NCI-H446 (cell line): Measurements from ENCODE around the gene AGBL1.
"Not testable (repeated sequence)": the region's sequence is repeated elsewhere in the genome, so short reads cannot be mapped to it uniquely, and the experiment has no call there.

Experiments
- DNase-seq, 2 experiments: peaks; one replicate each; lab custom pipeline; 2025; lab: John Stamatoyannopoulos, UW

The AGBL1 gene

DNA sequence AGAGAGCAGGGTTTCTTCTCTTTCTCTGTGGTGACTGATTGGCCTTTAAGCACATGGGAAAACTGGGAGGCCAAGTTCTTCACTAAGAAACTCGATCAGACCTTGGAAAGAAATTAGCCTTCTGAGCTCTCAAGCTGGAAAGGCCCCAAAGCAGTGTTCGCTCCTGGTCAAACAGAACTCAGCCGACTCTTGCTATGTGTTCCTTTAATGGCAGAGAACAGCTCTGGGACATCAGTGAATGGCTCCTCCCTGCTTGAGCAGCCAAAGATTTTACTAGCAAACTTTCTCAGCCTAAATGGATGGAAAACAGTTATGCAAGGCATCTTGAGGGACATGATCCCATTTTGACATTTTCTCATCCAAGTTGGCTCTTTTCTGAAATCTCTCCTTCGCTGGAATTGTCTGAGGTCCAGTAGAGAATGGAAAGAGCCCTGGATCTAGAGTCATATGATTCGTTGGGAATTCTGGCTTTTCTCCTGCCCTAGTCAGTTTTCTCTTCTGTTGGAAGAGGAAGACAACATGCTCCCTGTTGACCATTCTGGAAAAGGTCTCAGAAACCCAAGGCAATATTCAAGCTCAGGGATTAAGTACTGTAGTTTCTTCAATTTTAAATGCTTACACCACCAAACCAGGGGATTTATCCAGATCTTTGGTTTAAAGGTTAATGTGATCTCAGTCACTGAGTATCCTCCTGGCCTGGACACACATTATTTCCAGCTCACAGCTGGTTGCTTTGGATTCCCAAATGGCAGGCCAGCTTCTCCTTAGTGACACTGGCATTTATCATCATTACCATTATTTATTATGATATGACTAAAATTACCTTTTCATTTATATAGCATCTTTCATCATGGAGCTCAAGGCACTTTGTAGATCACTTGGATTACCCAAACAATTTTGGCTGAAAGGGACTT, 319.6 kb downstream of the AGBL1 start:
- no peak for DNase-seq

DNA sequence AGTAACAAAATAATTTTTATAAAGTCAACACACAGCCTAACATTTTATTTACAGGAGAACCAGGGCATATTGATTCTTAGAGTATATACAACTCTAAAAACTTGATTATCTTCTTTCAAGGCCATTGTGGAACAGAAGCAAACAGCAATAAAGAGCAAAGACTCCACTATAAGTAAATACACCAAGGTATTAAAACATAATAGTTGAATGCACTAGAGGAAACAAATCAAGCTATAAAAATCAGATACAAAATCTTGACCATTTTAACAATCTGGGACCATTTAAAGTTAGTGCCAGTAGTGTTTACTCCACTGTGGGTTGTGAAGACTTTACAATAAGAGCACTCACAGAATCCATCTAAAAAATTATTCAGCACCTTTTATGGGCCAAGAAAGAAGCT, 323.6 kb downstream of the AGBL1 start:
- DNase-seq = no peak

DNA sequence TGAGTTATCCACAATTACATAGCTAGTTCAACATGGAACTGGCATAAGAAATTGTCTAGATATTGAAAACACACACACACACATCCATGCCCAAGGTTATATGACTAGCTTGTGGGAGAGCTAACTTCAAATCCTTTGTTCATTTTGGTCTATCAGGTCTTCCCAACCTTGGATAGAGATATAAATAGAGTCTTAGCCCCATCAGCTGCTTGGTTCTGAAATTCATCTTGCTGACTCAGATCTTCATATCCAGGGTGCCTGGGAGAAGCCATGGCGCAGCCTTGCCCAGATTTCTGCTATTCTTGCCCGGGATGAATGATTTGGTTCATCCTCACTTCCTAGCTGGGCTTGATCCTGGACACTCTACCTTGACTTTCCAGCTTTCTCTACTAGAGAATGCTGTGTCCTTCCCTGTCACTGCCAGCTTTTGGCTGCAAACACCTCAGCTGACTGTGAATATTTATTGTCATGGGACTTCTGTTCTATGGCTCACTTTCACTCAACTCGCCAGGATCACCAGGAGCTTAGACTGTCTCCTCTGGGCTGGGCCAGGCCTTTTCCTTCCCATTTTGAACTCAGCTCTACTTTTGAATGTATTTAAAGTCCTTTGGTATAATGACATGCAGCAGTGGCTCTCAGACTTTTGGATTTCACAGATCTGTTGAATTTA, 324.4 kb downstream of the AGBL1 start:
- DNase-seq = no peak

DNA sequence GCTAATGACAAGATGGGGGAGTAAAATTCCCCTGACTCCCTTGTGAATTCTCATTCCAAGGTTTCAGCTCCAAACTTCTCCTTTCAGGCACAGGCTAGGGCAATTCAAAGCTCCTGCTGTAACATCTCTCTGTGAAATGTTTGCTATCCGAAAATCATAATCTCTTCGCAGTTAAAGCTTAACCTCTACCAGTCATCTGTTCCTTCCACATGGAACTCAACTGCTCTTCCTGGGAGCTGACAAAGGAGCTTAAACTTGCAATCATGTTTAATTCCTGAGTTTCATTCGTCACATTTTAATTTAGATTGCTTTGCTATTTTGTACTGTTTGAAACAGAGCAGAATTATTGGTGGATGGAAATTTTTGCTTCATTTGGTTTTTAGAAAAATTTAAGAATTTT, 328.6 kb downstream of the AGBL1 start:
- DNase-seq = no peak

DNA sequence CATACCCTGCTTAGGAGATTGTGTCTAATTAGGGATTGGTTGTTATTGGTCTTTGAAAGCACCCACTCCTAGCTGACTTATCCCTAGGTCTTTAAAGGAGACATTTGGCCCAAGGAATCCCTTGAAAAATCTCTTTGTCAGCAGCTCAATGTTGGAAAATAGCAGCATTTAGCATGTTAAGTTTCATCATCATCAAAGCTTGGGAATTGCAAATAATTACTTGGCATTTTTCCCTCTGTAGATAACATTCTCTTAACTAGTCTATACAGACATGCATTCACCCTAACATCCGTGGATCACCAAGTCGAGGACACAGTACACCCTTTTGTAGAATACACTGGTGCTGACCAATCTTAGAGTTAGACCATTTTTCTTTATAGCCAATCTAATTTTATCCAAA, 332.2 kb downstream of the AGBL1 start:
- DNase-seq = no peak

DNA sequence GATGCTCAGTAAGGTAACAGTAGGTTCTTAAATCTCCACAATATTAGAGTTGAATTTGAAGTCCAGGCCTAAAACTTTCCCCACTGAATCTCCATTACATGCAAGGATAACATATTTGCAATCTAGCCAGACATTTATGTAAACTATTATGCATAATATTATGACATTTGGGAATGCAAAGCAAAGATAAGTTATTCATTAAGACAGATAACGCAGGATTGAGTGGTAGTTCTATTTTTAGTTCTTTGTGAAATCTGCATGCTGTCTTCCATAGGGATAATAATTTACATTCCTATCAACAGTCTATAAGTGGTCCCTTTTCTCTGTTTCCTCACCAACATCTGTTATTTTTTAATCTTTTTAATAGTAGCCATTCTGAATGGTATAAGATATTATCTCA, 333.5 kb downstream of the AGBL1 start:
- no peak for DNase-seq

DNA sequence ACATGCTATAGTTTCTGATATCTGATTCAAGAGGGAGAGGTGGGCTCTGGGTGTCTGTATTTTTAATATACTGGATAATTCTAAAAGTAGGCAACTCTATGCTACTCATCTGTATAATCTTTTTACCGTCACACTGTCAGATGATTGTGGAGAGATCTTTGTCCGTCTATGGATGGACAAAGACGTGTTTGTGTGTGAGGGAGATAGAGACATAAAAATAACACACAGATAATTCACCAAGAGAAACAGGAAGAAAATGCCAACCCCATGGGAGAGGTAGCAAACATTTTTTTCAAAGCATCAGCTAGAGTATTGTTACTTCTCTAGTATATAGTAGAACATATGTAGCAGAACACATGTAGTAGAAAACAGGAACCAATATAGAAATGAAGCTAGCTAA, 346.1 kb downstream of the AGBL1 start:
- DNase-seq = no peak

DNA sequence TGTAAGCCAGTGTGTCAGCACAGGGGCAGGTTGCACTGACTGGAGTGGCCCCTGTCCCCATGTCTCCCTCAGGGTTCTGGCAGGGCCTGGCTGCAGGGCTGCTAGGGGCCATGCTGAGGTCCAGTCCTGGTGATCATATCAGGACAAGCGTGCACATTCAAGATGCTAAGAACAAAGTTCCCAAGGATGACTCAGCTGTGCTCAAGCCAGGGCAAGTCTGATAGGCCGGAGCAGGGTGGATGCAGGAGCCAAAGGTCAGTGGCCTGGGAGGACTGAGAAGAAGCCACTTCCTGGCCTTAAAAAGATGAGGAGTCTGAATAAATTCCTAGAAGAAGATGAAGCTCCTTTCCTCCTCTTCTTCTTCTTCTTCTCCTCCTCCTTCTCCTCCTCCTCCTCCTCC, 353.2 kb downstream of the AGBL1 start:
- DNase-seq = no peak

DNA sequence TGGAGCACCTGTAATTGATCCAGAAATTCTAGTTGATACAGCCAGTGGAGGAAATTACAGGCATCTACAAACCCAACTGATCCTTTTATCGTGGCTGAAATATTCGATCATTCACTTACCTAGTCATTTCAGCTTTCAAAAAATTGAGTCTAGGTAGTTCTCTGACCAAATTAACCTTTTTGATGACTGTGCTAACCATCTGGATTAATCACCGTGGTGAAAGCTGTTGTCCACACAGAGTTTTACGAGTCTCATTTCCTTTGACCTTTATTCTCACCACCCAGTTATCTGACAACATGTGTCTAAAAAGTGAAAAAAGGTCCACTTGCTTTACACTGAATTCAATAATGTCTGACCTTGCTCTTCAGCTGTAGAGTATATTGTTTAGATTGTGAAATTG, 354.3 kb downstream of the AGBL1 start:
- DNase-seq = no peak

DNA sequence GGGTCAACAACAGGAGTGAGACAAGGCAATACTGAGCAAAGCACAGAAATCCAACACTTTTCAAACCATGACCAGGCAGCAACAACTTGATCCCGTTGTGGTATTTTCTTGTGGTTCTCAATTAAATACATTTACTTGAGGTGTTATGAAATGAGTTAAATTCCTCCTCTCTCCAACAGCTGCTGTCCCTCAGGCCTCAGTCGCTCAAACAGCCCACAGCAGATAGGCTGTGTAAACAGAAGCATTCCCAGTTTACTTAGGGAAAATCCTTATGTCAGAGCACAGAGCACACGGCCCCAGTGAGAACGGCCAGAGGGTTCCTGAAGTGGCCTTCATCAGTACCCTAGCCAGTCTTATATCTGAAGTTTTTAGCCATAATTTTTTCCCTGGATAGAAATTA, 359.9 kb downstream of the AGBL1 start:
- DNase-seq = no peak

DNA sequence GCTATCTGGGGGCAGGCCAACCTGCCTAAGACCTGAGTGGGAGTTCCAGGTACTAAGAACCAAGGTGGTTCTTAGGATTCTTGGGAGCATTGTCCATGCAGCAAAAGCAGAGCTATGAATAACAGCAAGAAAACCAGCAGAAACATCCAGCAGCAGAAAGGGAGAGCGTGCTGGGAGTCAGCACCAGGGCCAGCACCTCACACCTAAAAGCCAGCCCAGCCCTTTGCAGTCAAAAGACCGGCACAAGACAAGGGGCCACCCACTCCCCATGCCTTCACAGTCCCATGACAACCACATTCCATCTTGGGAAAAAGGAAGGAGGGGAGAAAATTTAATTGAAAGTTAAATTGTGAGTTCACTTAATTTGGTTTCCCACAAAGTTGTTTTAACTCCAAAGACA, 364.9 kb downstream of the AGBL1 start:
- no peak for DNase-seq

DNA sequence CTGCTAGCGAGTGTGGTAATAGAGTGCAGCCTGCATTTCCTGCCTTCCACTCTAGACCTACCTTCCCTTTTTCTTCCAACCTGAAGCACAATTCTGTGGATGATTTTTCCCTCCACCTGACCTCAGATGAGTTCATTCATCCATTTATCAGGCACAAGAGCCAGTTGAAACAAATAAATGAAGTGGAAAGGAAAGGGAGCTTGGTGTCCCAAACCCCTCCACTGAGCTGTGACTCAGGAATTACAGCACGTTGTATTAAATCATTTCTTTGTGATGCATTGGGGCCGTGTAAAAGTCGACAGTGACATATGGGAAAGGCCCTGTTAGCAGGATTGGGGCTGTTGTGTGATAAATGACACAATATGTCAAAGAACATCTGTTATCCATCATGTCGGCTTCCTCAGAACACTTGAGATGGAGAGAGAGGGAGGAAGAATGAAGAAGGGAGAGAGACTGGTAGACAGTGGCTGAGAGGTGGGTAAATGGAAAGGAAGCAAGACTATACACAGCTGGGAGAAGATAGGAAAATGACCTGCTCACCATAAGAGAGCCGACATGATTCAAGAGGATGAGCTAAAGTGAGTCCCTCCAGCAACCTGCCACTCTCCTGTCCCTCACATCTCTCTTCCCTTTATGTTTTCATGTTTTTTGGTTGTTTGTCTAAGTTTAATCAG, 366.0 kb downstream of the AGBL1 start:
- no peak for DNase-seq

DNA sequence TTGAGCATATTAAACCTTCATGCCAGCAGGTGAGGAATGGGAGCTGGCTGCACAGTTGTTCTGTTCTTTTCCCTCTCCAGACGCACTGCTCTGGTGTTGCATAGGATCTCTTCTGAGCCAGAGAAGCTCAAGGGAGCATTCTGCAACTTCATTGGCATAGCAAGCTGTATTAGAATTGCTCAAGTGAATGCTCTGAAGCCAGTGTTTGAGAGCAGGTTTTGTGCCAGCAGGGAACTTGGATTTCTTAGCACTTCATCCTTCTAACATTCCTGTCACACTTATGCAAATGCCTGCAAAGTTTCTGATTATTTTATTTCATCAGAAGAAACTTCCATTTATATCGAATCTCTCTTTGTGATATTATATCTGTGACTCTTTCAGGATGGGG, 366.6 kb downstream of the AGBL1 start:
- no peak for DNase-seq

DNA sequence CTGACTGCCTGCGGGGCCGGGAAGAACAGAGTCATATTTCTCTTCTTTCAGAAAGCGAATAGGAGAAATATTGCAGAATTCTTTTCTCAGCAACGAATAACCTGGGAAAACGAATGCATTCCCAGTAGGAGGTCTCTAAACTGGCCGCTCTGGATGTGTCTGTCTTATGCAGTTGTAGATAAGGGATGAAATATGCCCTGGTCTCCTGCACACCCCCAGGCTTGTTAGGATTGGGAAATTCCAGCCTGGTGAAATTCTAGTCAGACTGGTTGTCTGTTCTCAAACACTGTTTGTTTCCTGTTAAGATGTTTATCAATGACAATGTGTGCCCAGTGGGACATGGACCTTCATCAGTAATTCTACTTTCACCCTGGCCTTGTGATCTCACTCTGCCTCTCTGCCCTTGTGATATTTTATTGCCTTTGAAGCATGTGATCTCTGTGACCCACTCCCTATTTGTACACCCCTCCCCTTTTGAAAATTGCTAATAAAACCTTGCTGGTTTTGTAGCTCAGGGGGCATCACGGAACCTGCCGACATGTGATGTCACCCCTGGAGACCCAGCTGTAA, 385.9 kb downstream of the AGBL1 start:
- DNase-seq = not testable (repeated sequence)

DNA sequence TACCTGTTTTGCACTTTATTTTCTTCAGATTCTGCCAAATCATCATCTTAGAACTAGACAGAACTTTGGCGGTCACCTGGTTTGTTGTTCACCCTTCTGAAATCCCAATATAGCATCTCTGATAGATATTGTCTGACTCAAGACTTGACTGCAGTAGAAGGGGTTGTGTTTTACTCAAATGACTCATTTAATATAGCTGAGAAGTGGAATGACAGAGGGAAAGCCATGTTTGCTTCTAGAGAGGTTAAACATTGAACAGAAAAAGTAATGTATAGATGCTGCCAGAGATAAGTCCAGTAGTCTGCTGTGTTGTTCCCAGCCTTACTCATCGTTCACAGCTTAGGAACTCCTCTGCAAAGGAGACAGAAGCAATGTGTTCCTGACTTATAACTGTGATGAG, 402.0 kb downstream of the AGBL1 start:
- no peak for DNase-seq

DNA sequence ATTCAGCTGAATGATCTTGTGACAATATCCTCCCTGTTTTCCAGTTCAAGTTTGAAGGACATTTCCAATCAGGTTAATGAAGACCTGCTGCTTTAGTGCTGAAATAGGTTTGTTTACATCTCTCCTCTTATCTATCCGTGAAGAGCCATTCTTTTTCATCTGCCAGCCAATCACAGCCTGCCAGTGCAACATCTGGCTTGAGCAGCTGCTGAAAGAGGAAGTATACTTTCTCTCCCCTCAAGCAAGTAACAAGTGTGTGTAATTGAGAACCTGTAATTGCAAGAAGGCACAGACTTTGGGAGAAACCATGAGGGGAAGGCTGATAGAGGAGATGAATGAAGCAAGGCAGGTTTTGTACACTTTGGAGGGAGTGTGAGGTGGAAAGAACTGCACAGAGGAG, 404.3 kb downstream of the AGBL1 start:
- no peak for DNase-seq

DNA sequence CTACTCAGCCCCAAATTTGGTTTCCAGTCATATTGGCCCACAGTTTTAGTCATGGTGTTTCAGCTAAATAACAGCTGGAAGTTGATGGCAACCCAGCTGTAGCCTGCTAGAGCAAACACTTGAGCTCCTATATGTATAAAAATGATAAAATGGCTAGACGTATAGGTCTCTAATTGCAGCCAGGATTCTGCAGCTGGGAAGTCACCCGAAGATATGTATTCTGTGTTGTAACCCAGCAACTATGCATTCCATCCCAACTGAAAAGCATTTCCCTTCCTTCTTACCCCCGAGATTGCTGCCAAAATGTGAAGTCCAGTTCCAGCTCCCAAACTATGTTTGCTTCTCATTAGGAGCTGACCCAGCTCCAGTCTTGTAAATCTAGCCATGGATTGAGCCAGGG, 408.4 kb downstream of the AGBL1 start:
- DNase-seq = no peak

DNA sequence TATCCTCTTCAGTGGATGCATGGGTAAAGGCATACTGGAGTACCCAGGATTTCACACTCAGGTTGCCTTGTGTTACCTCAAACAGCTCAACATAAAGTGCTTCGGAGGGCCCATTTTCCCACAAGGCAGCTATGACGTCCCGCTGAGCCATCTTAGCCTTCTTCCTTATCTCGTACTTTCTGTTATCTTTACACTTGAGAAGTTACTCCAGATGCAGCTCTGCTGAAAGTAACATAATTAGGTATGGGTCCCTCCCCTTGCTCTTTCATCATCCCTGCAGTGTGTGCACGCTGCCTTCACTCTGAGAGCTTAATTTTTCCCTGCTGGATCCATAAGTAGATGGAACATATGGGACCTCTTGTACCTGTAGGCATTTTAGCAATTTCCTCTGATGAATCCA, 410.3 kb downstream of the AGBL1 start:
- DNase-seq = no peak

DNA sequence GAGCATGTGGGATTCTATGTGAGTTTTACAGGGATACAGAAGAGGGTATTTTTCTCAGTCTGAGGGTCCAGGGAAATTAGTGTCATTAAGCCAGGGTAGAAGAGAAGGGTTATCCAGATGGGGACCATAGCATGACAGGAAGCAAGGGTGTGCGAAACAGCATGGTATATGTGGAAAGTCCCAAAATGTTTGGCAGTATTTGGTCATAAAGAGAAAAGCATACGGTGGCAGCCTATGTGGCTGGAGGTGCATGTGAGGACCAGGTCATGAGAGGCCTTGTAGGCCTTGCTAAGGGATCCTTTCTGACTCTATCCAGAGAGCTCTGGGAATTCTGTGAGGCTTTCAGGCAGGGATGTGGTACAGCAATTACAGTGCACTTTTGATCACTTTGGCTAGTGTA, 411.4 kb downstream of the AGBL1 start:
- no peak for DNase-seq

DNA sequence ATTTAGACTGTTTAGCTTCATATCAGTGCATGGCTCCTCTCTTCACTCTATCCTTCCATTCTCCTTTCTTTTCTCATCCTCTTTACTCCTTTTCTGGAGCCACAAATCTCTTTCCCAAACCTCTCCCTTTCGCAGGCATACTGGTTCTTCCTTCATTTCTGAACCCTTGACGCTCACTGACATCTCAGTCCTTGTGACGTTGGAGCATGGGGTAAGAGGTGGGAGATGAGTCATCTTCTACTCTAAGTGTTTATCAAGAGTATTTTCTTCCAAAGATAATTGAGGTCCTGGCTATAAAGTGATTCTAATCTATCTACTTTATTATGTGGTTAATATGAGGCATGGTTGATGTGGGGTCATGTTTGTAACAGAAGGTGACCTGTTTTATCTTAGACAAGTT, 414.2 kb downstream of the AGBL1 start:
- DNase-seq = no peak

DNA sequence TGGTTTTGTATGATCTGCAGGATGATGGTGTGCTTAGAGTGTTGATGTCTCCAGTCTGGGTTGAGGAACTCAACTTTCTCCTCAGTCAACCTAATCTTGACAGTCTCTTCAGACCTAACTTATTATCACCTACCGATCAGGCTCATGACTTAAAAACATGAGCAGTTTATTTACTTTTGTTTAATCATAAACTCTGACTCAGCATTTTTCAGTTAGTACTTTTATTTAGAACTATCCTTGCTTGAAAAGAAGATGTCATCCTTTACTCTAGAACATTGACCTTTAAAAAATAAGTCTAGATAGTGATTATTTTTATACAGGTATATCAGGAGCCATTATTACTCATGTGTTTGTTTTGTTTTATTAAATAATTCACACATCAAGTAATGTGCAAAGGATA, 414.8 kb downstream of the AGBL1 start:
- DNase-seq = no peak

DNA sequence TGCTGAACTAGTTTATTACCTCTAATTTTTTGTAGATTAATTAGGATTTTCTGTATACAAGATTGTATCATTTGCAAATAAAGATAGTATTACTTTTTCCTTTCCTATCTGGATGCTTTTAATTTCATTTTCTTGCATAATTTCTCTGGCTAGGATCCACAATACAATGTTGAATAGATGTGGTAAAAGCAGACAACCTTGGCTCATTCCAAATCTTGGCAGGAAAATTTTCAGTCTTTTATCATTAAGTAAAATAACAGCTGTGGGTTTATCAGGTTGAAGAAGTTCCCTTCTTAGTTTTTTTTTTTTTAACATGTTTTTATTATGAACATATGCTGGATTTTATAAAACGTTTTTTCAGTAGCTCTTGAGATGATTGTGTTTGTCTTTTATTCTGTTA, 422.6 kb downstream of the AGBL1 start:
- no peak for DNase-seq

DNA sequence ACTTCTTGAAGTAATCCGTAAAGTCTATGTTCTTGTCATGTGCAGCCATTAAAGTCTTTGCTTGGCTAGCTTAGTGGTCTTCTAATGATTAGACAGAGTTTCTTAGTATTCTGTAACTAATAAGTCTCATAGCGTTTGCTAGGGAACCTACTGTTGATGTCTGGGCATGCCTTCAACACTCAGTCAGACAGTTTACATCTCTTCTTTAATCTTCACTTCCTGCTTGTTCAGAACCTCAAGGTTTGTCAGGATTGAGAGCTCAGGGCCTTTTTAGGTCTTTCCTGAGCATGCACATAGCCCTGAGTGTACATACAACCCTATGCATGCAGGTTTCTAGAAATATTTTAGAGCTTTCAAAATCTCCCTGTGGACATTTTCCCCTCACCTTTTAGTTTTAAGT, 426.3 kb downstream of the AGBL1 start:
- no peak for DNase-seq
